HepG2 (cell line): ENCODE results near the gene PSD. TPM values are rescaled to one million over a fixed set of nuclear protein-coding genes. Genes with fewer than 3 reads are reported as not detected.

Experiments used
- ATAC-seq: fragments of 200-7000 bp; cut with Tn5 transposase; 3 replicates; pipeline ENCODE4 v1.9.1; 2020; ENCODE audit warnings: mild to moderate bottlenecking, moderate library complexity
- BruUV-seq: library from RNA; stranded (reverse); fragments of 400-500 nt; replicated peaks from 2 replicates; lab custom pipeline; 2021; lab: Mats Ljungman, UMichigan
- CTCF ChIA-PET: fragments of 300-600 bp; formaldehyde crosslinking; extraction: SDS; loops from one replicate; lab custom pipeline; 2021; ENCODE audit warnings: low total read pairs, inconsistent platforms, low intra/inter-chr PET ratio; lab: Yijun Ruan, JAX
- POLR2A ChIA-PET: fragments of 350-600 bp; sonication (Branson Sonifier 250); formaldehyde crosslinking; loops from one replicate; lab custom pipeline; 2020; ENCODE audit warnings: antibody characterized with exemption, inconsistent platforms; lab: Yijun Ruan, JAX
- DNase-seq: peaks from one replicate; pipeline ENCODE4 v3.0.0-alpha.2; 2015; ENCODE audit warnings: low spot score
- FAIRE-seq: peaks from 3 replicates; lab custom pipeline; 2011; peaks lifted over from hg19 to GRCh38; lab: Jason Lieb, UNC
- H2AFZ ChIP-seq: one replicate; pipeline ENCODE4 v1.6.1; 2011; ENCODE audit warnings: low read length, inconsistent platforms
- H3K27ac ChIP-seq: fragments of 300-600 bp; 3 replicates; pipeline ENCODE4 v1.8.0; 2011; ENCODE audit warnings: mixed run types, mild to moderate bottlenecking, mixed read lengths, low read length, inconsistent platforms; ENCODE audit not compliant: insufficient read depth; ENCODE audit errors: extremely low read length
- H3K27me3 ChIP-seq, 2 experiments: fragments of 200-600 bp in 1 of 2; 2 replicates in 1 of 2; 3 replicates in 1 of 2; pipeline versions ENCODE4 v1.6.0 to v1.8.0; 2011; ENCODE audit warnings: low read length in 2 of 2, mild to moderate bottlenecking in 2 of 2, moderate library complexity in 2 of 2, inconsistent platforms in 1 of 2; ENCODE audit not compliant: insufficient read depth in 2 of 2, control insufficient read depth in 1 of 2
- H3K36me3 ChIP-seq, 2 experiments: fragments of 200-600 bp in 1 of 2; replicated peaks in 1 of 2; 2 replicates in 1 of 2; 3 replicates in 1 of 2; pipeline versions ENCODE4 v1.5.1 to v1.8.0; 2011; ENCODE audit warnings: low read length in 2 of 2, inconsistent platforms in 1 of 2; ENCODE audit not compliant: insufficient read depth in 2 of 2, control insufficient read depth in 1 of 2
- H3K4me1 ChIP-seq: 2 replicates; pipeline ENCODE4 v1.5.1; 2012; ENCODE audit warnings: low read length, inconsistent platforms; ENCODE audit not compliant: insufficient read depth
- H3K4me2 ChIP-seq: 2 replicates; pipeline ENCODE4 v1.6.0; 2011; ENCODE audit warnings: low read depth, low read length, inconsistent platforms
- H3K4me3 ChIP-seq, 3 experiments: fragments of 200-600 bp in 1 of 3; sonication (generic), shearing (Covaris generic) in 1 of 3; replicated peaks in 1 of 3; 2 replicates each; pipeline ENCODE4 v1.5.1; 2011 to 2016; ENCODE audit warnings: low read length in 3 of 3, inconsistent platforms in 2 of 3, low read depth in 2 of 3, mild to moderate bottlenecking in 2 of 3, control low read depth in 1 of 3, mixed read lengths in 1 of 3; ENCODE audit not compliant: insufficient read depth in 1 of 3
- H3K79me2 ChIP-seq: one replicate; pipeline ENCODE4 v1.6.1; 2011; ENCODE audit warnings: low read length, inconsistent platforms; ENCODE audit not compliant: insufficient read depth
- H3K9ac ChIP-seq: 2 replicates; pipeline ENCODE4 v1.6.0; 2011; ENCODE audit warnings: mild to moderate bottlenecking, low read depth, low read length, inconsistent platforms; ENCODE audit not compliant: insufficient read depth
- H3K9me3 ChIP-seq: 2 replicates; pipeline ENCODE4 v1.5.1; 2012; ENCODE audit warnings: mild to moderate bottlenecking, low read length
- H4K20me1 ChIP-seq: 2 replicates; pipeline ENCODE4 v1.6.0; 2011; ENCODE audit warnings: inconsistent platforms, mild to moderate bottlenecking, low read length, moderate library complexity; ENCODE audit not compliant: insufficient read depth
- HMG20B ChIP-seq: conservative IDR thresholded peaks from 2 replicates; pipeline ENCODE4 v1.6.1; 2016; ENCODE audit warnings: missing genetic modification reagents, missing compliant biosample characterization
- KLF6 ChIP-seq: IDR thresholded peaks from 2 replicates; pipeline ENCODE4 v1.8.0; 2016; ENCODE audit warnings: missing biosample characterization, missing genetic modification reagents
- KMT2A ChIP-seq: sonication (generic); formaldehyde crosslinking; IDR thresholded peaks from 2 replicates; pipeline ENCODE4 v1.4.0; 2020; ENCODE audit warnings: missing genetic modification reagents
- LCORL ChIP-seq, 2 experiments: fragments of 450-650 bp in 1 of 2; sonication (generic) in 1 of 2; formaldehyde crosslinking in 1 of 2; IDR thresholded peaks; 2 replicates each; pipeline versions ENCODE4 v1.5.0 to v1.6.1; 2017 to 2020; ENCODE audit warnings: antibody characterized with exemption in 1 of 2, missing genetic modification reagents in 1 of 2
- NONO ChIP-seq, 2 experiments: fragments of 450-650 bp in 1 of 2; sonication (generic) in 1 of 2; formaldehyde crosslinking in 1 of 2; IDR thresholded peaks in 1 of 2; conservative IDR thresholded peaks in 1 of 2; 2 replicates each; pipeline versions ENCODE4 v1.6.1 to v1.8.0; 2017 to 2022; ENCODE audit warnings: mild to moderate bottlenecking in 1 of 2, missing genetic modification reagents in 1 of 2, moderate library complexity in 1 of 2
- SP5 ChIP-seq: IDR thresholded peaks from 2 replicates; pipeline ENCODE4 v1.6.1; 2016; ENCODE audit warnings: low read depth, borderline replicate concordance
- SRSF9 ChIP-seq: fragments of 200-400 bp; formaldehyde crosslinking; IDR thresholded peaks from 2 replicates; pipeline ENCODE4 v1.6.1; 2018; ENCODE audit warnings: borderline replicate concordance, mild to moderate bottlenecking, low read depth, low read length; ENCODE audit not compliant: insufficient read depth, poor library complexity, severe bottlenecking
- TSC22D2 ChIP-seq: sonication (generic); formaldehyde crosslinking; IDR thresholded peaks from 2 replicates; pipeline ENCODE4 v1.5.1; 2020; ENCODE audit warnings: missing genetic modification reagents, mild to moderate bottlenecking, borderline replicate concordance
- ZFP36L1 ChIP-seq: sonication (generic); formaldehyde crosslinking; IDR thresholded peaks from 2 replicates; pipeline ENCODE4 v1.8.0; 2022; ENCODE audit warnings: mild to moderate bottlenecking, missing genetic modification reagents, moderate library complexity
- ZNF367 ChIP-seq: sonication (generic); formaldehyde crosslinking; IDR thresholded peaks from 2 replicates; pipeline ENCODE4 v1.4.0; 2020; ENCODE audit warnings: missing genetic modification reagents, borderline replicate concordance
- WGBS: methylation state at CpG from one replicate; pipeline ENCODE4 v1.1.6; 2017; ENCODE audit warnings: low lambda C conversion rate; 5-methylcytosine and 5-hydroxymethylcytosine counted together
- in situ Hi-C: cut with HindIII; loops from 2 replicates; pipeline ENCODE4 v1.10.0; 2017; ENCODE audit warnings: low pct_unique_long_range_greater_than_20kb; ENCODE audit not compliant: extremely low pct_ligation_motif_present
- intact Hi-C: fragments of 100-400 bp; cut with micrococcal nuclease; formaldehyde crosslinking; loops from one replicate; pipeline ENCODE4 v1.10.0; 2022; ENCODE audit not compliant: unreplicated experiment
- polyA plus RNA-seq, 8 experiments: library from polyadenylated mRNA; depleted of rRNA in 3 of 8; stranded (reverse) in 7 of 8; unstranded in 1 of 8; fragments of >200 nt; fragmentation: Illumina TruSeq in 4 of 8; extraction: Trizol in 4 of 8; gene quantifications; 2 replicates each; pipeline versions ENCODE4 v1.2.1 to v1.2.3, GENCODE V29; 2011 to 2016; ENCODE audit warnings: low read depth in 4 of 8, missing spikeins in 1 of 8, mixed read lengths in 1 of 8; ENCODE audit not compliant: insufficient read depth in 1 of 8
- total RNA-seq, 5 experiments: library from RNA; depleted of rRNA; stranded (reverse); fragments of >200 nt; fragmentation: Illumina TruSeq; extraction: Trizol; gene quantifications; 2 replicates each; pipeline ENCODE4 v1.2.3, GENCODE V29; 2016; ENCODE audit warnings: low read depth in 1 of 5
- TF ChIP-seq, protein P1 (sequence below): sonication (generic); formaldehyde crosslinking; IDR thresholded peaks from 2 replicates; pipeline ENCODE4 v1.4.0; 2020; ENCODE audit warnings: low read depth, mild to moderate bottlenecking, missing genetic modification reagents
- TF ChIP-seq, protein P2 (sequence below): sonication (generic); formaldehyde crosslinking; IDR thresholded peaks from 2 replicates; pipeline ENCODE4 v1.4.0; 2020; ENCODE audit warnings: mild to moderate bottlenecking, missing genetic modification reagents
- TF ChIP-seq, protein P3 (sequence below): sonication (generic); formaldehyde crosslinking; IDR thresholded peaks from 2 replicates; pipeline ENCODE4 v1.4.0; 2020; ENCODE audit warnings: missing genetic modification reagents
- TF ChIP-seq, protein P4 (sequence below): sonication (generic); formaldehyde crosslinking; conservative IDR thresholded peaks from 2 replicates; pipeline ENCODE4 v1.8.0; 2022; ENCODE audit warnings: low read depth, missing genetic modification reagents

PSD gene
- total and polyA plus RNA-seq, 2 of the 13 experiments (the other 11 are each of a cell fraction or from before 2014, with no cell fraction given), result 0.35 to 0.58 TPM

DNA sequence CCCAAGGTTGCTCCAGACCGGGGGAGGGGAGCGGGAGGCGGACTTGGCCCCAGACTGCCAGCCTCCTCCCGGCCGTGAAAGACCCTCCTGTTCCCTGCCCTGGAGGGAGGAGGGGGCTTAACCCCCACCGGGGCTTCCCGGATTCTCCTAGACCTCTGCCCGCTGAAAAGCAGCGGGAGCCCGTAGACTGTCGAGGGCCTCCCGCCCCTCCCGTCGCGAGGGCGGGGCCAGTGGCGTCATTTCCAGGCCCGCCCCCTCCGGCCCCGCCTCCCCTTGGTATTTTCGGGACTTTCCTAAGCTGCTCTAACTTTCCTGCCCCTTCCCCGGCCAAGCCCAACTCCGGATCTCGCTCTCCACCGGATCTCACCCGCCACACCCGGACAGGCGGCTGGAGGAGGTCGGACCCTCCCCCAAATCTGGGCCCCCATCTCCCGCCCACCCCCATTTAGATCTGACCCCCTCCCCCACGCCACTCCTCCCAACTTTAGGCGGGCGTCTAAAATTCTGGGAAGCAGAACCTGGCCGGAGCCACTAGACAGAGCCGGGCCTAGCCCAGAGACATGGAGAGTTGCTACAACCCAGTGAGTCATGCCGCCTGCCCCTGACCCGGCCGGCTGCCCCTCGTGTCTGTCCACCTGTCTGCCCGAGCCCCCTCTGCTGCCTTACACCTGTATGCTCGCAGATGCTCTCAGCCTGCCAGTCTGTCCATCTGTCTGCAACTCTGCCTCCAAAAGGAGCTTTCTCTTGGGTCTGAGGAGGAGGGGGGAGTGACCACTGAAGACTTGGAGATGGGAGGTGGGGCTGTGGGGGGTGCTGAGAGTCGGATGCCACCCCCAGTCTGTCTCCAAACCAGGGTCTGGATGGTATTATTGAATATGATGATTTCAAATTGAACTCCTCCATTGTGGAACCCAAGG lies 22.9 kb downstream of the PSD start, which contains the start of gene NFKB2:
Gene NFKB2 (plus strand): TSS at position 306 of the 917 bp plus-strand sequence. CDS start 255 bp downstream, at position 561.
- 1% methylated on average over 28 of the region's 42 CpGs for WGBS
- Histone ChIP-seq H3K27ac (peak within 1 kb of the TSS; percentile 66), H3K79me2 (peaks cover 3% of the 10 kb centered on the region), H3K4me2 (peak within 1 kb of the TSS; percentile 99), H3K4me1 (peaks cover 47% of the 10 kb centered on the region), H3K4me3 (peak within 1 kb of the TSS; percentile 69 to 82 (median 79)), H3K9me3 (no peaks in the 10 kb centered on the region), H4K20me1 (no peaks in the 10 kb centered on the region), H3K36me3 (no peaks in the 10 kb centered on the region), H3K9ac (peak within 1 kb of the TSS; percentile 68), H3K27me3 (peaks cover 0 to 11% of the 10 kb centered on the region in 2 experiments; a peak in 2 of 5 replicates), H2AFZ (no peak within 1 kb of the TSS)
- no TSS peak for BruUV-seq
- POLR2A ChIA-PET, result interaction anchor here (0.9 to 2.3 kb wide), 11 partner anchors 8 to 169 kb away, joined by 3 to 12 read pairs (median 6); partner anchors contain the start of genes CUEDC2, ELOVL3, FBXL15 and GBF1
- ATAC-seq (peak; percentile 54), FAIRE-seq (peak; percentile 66), DNase-seq (peak; percentile 65)
- in situ Hi-C loops, result no loop called here
- intact Hi-C loops, result loop anchor here (2.0 kb wide), 1 partner anchor 25 kb away; the partner anchor contains the start of gene FBXL15
- CTCF ChIA-PET, result no interaction called here
- TF ChIP-seq HMG20B (no peak), ZFP36L1 (CRISPR knock-in tag) (no peak), KMT2A (CRISPR knock-in tag) (no peak), LCORL (IDR thresholded peaks at IDR 0.05) (no peak), LCORL (CRISPR knock-in tag; IDR thresholded peaks at IDR 0.05) (peak; percentile 31; the same call in 1 of the 2 replicates), SRSF9 (no peak), KLF6 (0 out of 2 replicates have a peak, but pooled peaks have one; percentile 20), NONO (IDR thresholded peaks at IDR 0.05) (no peak), NONO (CRISPR knock-in tag; conservative IDR thresholded peaks at IDR 0.05) (no peak), SP5 (CRISPR knock-in tag) (peak; percentile 43; the same call in 1 of the 2 replicates), ZNF367 (CRISPR knock-in tag) (no peak), TSC22D2 (CRISPR knock-in tag) (0 out of 2 replicates have a peak, but pooled peaks have one; percentile 5)
- TF ChIP-seq, protein P1, sequence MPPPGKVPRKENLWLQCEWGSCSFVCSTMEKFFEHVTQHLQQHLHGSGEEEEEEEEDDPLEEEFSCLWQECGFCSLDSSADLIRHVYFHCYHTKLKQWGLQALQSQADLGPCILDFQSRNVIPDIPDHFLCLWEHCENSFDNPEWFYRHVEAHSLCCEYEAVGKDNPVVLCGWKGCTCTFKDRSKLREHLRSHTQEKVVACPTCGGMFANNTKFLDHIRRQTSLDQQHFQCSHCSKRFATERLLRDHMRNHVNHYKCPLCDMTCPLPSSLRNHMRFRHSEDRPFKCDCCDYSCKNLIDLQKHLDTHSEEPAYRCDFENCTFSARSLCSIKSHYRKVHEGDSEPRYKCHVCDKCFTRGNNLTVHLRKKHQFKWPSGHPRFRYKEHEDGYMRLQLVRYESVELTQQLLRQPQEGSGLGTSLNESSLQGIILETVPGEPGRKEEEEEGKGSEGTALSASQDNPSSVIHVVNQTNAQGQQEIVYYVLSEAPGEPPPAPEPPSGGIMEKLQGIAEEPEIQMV (CRISPR knock-in tag), result no peak
- TF ChIP-seq, protein P2, sequence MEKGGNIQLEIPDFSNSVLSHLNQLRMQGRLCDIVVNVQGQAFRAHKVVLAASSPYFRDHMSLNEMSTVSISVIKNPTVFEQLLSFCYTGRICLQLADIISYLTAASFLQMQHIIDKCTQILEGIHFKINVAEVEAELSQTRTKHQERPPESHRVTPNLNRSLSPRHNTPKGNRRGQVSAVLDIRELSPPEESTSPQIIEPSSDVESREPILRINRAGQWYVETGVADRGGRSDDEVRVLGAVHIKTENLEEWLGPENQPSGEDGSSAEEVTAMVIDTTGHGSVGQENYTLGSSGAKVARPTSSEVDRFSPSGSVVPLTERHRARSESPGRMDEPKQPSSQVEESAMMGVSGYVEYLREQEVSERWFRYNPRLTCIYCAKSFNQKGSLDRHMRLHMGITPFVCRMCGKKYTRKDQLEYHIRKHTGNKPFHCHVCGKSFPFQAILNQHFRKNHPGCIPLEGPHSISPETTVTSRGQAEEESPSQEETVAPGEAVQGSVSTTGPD (CRISPR knock-in tag), result no peak
- TF ChIP-seq, protein P3, sequence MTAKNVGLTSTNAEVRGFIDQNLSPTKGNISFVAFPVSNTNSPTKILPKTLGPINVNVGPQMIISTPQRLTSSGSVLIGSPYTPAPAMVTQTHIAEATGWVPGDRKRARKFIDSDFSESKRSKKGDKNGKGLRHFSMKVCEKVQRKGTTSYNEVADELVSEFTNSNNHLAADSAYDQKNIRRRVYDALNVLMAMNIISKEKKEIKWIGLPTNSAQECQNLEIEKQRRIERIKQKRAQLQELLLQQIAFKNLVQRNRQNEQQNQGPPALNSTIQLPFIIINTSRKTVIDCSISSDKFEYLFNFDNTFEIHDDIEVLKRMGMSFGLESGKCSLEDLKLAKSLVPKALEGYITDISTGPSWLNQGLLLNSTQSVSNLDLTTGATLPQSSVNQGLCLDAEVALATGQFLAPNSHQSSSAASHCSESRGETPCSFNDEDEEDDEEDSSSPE (CRISPR knock-in tag), result peak; percentile 59; the same call in 1 of the 2 replicates
- TF ChIP-seq, protein P4, sequence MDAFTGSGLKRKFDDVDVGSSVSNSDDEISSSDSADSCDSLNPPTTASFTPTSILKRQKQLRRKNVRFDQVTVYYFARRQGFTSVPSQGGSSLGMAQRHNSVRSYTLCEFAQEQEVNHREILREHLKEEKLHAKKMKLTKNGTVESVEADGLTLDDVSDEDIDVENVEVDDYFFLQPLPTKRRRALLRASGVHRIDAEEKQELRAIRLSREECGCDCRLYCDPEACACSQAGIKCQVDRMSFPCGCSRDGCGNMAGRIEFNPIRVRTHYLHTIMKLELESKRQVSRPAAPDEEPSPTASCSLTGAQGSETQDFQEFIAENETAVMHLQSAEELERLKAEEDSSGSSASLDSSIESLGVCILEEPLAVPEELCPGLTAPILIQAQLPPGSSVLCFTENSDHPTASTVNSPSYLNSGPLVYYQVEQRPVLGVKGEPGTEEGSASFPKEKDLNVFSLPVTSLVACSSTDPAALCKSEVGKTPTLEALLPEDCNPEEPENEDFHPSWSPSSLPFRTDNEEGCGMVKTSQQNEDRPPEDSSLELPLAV (CRISPR knock-in tag), result no peak
